GM18505 (cell line): ENCODE data around the gene CABP1.
"Not testable (repeated sequence)": the region's sequence is repeated elsewhere in the genome, so short reads cannot be mapped to it uniquely, and the experiment has no call there.

ENCODE experiments used
- ATAC-seq: cut with Tn5 transposase; IDR thresholded peaks from one replicate; pipeline ENCODE4 v1.9.1; 2021; ENCODE audit not compliant: unreplicated experiment
- POLR2A ChIP-seq: IDR thresholded peaks from 4 replicates; pipeline ENCODE4 v1.6.1; 2011; ENCODE audit warnings: borderline replicate concordance; ENCODE audit not compliant: insufficient read depth, insufficient read length; ENCODE audit errors: extremely low read depth

The CABP1 gene

DNA sequence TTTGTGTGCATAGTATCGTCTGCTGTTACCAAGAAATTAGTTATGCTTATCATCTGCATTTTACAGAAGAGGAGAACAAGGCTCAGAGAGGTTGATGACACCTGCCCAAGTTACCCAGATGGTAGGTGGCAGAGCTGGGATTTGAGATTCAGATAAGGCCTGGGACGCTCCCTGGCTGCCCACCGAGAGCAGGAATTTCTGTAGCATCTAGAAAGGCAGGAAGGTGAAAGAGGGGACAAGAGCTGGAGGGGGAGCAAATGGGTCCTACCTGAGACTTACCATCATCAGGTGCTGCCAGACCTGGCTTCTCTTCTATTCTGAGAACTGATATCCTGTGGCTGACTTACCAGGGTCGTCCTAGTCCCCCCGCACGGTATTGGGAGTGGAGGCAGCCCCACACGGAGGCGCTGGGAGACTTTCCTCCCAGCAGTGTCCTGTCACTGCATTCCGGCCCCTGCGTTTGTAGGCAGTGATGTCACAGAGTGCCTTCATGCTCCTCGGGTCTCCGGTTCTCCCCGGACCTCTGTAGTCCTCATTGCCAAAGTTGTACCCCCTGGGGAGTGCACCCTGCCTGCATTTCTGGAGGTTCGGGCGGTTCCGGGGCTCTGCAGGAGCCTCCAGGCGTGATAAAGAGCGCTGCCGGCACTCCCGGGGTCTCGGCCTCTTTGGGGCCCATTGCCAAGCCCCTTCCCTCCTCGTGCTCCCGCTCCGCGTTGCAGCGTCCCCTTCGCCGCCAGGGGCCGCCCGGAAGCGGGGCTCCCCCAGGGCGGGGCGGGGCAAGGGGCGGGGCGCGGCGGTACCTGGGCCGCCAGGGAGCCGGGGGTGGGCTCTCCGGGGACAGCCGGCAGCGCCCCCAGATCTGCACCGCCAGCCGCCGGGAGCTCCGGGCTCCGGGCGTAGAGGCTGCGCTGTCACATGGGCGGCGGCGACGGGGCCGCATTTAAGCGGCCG lies at the start of gene CABP1:
Gene CABP1 (plus strand): TSS at position 856 of the 951 bp plus-strand sequence. CDS start 60 bp downstream, at position 916.
- peak; percentile 74 for ATAC-seq

DNA sequence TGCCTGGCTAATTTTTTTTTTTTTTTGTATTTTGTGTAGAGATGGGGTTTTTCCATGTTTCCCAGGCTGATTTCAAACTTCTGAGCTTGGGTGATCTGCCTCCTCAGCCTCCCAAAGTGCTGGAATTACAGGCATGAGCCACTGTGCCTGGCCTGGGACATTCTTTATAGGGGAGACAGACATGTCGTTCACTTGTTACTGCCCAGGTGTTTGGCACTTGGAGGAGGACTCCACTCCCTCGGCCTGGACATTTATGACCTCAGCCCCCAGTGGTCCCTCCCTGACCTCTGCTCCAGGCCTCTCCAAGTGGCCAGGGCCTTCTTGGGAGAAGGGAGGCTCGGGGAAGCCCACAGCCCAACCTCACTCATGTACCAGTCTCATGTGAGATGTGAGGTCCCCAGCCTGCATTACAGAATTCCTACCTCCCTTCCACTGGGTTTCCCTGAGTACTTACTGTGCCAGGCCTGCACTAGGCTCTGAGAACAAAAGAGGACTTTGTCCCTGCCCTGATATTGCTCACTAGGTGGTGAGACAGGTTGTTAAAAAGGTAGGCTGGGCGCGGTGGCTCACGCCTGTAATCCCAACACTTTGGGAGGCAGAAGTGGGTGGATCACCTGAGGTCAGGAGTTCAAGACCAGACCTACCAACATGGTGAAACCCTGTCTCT lies 49.6 kb upstream of the CABP1 start:
- ATAC-seq = no peak
- TF ChIP-seq POLR2A = no peak

More for the DNA sequence above, at the start of gene CABP1:
- TF ChIP-seq POLR2A = no peak

DNA sequence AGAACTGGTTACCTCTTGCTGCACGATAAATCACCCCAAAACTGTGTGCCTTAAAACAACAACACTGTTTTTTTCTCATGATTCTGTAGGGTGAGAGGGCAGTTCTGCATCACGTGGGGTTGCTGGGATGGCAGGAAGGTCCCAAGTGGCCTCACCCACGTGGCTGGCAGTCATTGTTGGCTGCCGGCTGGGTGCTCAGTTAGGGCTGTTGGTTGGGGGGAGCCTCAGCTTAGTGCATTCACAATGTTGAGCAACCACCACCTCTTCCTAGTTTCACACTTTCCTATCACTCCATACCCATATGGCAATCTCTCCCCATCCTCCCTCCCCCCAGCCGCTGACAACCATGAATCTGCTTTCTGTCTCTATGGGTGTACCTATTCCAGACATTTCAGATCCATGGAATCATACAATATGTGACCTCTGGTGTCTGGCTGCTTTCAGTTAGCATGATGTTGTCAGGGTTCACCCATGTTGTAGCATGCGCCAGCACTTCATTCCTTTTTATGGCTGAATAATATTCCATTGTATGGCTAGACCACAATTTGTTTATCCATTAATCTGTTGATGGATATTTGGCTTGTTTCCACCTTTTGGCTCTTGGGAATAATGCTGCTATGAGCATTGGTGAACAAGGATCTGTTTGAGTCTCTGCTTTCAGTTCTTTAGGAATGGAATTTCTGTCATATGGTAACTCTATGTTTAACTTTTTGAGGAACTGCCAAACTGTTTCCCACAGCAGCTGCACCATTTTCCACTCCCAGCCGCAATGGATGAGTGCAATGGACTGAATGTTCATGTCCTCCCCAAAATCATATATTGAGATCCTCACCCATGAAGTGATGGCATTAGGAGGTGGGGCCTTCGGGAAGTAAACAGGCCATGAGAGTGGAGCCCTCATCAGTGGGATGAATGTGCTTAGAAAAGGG lies 48.0 kb upstream of the CABP1 start:
- no peak for TF ChIP-seq POLR2A
- ATAC-seq = no peak

DNA sequence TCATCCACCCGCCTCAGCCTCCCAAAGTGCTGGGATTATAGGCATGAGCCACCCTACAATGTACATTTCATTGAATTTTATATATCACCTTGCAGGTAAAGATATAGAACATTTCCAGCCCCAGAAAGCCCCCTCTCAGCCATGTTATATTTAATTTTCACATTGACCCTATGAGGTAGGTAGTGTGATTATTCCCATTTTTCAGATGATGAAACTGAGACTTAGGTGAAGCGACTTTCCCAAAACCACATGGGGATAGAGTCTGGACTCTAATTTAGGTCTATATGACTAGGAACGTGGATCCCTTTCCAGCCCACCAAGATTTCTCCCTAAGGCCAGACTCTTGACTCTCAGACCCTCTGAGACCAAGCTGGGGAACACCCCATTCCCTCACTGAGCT lies 43.5 kb upstream of the CABP1 start:
- no peak for ATAC-seq
- TF ChIP-seq POLR2A = no peak

DNA sequence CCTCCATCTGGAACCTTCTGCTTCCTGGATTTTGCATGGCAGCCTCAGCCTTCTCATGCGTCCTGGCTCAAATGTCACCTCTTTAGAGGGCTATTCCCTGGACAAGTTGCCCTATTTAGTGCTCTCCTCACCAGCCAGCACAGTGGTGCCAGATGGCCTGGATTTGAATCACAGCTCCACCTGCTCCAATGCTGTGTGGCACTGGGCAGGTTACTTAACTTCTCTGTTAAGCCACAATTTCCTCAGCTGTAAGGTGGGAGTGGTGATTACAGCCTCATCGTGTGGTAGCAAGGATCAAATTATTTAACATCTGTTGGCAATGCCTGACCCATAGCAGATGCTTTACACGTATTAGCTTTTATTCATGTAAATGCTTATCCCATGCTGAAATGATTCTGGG lies 42.6 kb upstream of the CABP1 start:
- TF ChIP-seq POLR2A = no peak
- ATAC-seq = no peak

DNA sequence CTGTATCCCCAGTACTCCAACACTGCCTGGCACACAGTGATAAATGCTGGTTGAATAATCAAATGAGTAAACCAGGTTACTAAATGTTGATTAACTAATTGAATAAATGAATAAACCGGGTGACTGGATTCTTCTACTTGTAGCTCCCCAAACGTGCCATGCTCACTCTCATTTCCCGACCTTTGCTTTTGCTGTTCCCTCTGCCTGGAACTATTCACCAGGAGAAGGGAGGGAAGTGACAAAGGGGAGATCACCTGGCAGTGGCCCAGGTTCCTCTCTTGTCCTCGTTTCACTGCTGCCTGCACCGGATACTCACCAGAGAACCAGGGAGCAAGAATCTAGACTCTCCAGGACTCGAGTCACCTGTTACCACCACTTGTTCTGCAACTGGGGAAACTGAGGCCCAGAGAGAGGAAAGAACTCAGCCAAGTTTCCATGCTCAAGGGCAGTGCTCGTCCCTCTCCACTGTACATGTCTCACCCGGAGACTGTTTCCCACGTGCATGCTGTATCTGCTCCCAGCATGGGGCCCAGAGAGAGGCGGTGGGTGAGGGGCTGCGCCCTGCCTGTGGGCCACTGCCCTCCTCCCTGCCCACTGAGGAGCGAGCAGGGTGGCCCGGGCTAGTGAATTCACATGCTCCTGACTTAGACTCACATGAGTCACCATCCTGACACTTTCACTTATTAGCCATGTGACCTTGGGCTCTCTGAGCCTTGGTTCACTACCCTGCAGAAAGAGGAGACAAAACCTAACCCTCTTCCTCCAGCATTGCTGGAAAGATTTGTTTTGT lies 41.6 kb upstream of the CABP1 start:
- TF ChIP-seq POLR2A = no peak
- ATAC-seq = no peak

DNA sequence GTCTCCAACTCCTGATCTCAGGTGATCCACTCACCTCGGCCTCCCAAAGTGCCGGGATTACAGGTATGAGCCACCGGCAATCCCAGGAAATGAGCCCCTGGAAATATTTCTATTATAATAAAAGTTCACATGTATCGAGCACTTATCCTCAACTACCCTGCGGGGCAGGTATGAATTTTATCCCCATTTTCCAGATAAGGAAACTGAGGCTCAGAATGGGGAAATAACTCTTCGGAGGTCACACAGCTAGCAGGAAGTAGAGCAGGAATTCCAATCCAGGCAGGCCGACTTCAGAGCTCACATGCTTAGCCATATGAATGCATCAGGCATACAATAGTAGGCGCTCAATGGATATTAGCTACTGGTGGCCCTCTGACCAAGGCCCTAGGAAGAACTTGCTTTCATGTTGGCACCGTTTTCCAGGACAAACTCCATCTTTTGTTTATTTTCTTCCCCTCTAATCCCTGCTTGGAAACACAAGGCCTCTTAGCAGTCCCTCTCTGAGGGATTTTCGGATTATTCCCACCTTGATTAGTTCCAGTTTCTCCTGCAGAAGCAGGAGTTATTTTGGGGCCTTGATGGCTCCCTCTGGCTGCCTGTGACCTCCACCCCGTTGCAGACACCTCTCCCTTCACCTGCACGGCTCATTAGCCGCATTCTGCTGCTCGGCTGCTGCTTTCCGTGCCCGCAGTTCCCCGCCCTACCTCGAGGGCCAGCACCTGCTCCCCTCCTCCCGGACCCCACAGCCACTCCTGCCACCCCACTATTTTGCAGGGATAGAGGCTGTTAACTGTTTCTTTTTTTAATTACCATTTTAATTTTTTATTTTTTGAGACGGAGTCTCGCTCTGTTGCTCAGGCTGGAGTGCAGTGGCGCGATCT lies 40.5 kb upstream of the CABP1 start:
- no peak for ATAC-seq
- TF ChIP-seq POLR2A = no peak

DNA sequence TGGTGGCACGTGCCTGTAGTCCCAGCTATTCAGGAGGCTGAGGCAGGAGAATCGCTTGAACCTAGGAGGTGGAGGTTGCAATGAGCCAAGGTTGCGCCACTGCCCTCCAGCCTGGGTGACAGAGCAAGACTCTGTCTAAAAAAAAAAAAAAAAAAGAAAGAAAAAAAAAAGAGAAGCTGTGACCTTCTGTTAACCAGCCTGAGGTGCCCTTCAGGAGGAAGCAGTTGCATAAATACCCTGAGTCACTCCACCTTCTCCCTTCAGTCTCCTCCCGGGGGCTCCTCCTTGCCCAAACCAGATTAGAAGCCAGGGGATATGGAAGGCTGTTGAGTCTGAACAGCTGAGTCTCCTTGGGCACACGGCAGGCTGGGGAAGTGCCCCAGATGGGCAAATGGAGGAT lies 38.0 kb upstream of the CABP1 start:
- ATAC-seq = not testable (repeated sequence)

DNA sequence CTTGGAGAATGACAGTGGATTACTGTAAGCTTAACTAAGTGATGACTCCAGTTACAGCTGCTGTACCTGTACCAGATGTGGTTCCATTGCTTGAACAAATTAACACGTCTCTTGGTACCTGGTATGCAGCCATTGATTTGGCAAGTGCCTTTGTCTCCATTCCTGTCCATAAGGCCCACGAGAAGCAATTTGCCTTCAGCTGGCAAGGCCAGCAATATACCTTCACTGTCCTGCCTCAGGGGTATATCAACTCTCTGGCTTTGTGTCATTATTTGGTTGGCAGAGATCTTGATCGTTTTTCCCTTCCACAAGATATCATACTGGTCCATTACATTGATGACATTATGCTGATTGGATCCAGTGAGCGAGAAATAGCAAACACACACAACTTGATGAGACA lies 29.9 kb upstream of the CABP1 start:
- no peak for TF ChIP-seq POLR2A
- no peak for ATAC-seq

DNA sequence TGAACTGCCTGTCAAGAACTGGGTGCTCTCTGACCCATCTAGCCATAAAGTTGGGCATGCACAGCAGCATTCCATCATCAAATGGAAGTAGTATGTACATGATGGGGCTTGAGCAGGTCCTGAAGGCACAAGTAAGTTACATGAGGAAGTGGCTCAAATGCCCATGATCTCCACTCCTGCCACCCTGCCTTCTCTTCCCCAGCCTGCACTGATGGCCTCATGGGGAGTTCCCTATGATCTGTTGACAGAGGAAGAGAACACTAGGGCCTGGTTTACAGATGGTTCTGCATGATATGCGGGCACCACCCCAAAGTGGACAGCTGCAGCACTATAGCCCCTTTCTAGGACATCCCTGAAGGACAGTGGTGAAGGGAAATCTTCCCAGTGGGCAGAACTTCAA lies 28.9 kb upstream of the CABP1 start:
- ATAC-seq = not testable (repeated sequence)

DNA sequence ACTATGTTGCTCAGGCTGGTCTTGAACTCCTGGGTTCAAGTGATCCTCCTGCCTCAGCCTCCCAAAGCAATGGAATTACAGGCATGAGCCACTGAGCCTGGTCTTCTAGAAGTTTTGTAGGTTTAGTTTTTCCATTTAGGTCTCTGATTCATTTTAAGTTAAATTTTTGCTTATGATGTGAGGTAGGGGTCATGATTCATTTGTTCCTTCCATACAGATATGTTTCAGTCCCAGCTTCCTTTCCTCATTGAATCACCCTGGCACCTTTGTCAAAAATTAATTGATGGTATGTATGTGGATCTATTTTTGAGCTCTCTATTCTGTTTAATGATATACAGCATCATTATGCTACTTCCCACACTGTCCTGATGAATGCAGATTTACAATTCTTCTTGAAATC lies 25.6 kb upstream of the CABP1 start:
- no peak for TF ChIP-seq POLR2A
- no peak for ATAC-seq

DNA sequence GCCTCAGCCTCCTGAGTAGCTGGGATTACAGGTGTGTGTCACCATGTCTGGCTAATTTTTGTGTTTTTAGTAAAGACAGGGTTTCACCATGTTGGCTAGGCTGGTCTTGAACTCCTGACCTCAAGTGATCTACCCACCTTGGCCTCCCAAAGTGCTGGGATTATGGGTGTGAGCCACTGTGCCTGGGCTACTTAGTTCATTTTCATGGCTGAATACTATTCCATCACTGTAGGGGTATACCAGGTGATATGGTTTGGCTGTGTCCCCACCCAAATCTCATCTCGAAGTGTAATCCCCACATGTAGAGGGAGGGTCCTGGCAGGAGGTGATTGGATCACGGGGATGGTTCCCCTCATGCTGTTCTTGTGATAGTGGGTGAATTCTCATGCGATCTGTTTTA lies 23.2 kb upstream of the CABP1 start:
- ATAC-seq = not testable (repeated sequence)

DNA sequence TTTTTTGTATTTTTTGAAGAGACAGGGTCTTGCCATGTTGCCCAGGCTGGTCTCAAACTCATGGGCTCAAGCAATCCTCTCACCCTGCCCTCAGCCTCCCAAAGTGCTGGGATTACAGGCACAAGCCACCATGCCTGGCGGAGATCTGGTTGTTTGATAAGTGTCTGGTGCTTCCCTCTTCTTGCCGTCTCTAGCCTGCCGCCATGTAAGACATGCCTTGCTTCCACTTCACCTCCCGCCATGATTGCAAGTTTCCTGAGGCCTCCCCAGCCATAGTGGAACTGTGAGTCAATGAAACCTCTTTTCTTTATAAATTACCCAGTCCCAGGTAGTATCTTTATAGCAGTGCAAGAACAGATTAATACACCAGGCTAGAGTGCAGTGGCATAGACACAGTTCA lies 22.7 kb upstream of the CABP1 start:
- not testable (repeated sequence) for ATAC-seq
